Esophagus muscularis mucosa (tissue), 4 donors: ENCODE measurements around the gene NECTIN1. TPM values are rescaled to one million over a fixed set of nuclear protein-coding genes. Genes with fewer than 3 reads are reported as not detected.

Experiments used
- DNase-seq: peaks from one replicate; pipeline ENCODE4 v3.0.0-alpha.2; 2017; ENCODE audit errors: extremely low spot score
- H3K27ac ChIP-seq, 4 donors: fragments of 200-600 bp; sonication (generic); replicated peaks in 1 of 4; 1 replicate in 3 of 4; 2 replicates in 1 of 4; pipeline ENCODE4 v1.5.1; 2016 to 2019; ENCODE audit warnings: mild to moderate bottlenecking in 1 of 4
- H3K27me3 ChIP-seq, 4 donors: fragments of 200-600 bp; sonication (generic); one replicate each; pipeline versions ENCODE4 v1.5.1 to v1.6.0; 2016 to 2019
- H3K36me3 ChIP-seq, 4 donors: fragments of 200-600 bp; sonication (generic); one replicate each; pipeline ENCODE4 v1.5.1; 2016 to 2019
- H3K4me1 ChIP-seq, 4 donors: fragments of 200-600 bp; sonication (generic); one replicate each; pipeline ENCODE4 v1.5.1; 2016 to 2019
- H3K4me3 ChIP-seq, 4 donors: fragments of 200-600 bp; sonication (generic); 1 replicate in 2 of 4; 2 replicates in 2 of 4; pipeline ENCODE4 v1.5.1; 2016 to 2019; ENCODE audit warnings: mild to moderate bottlenecking in 4 of 4, moderate library complexity in 1 of 4
- H3K9me3 ChIP-seq, 4 donors: fragments of 200-600 bp; sonication (generic); 1 replicate in 3 of 4; 2 replicates in 1 of 4; pipeline ENCODE4 v1.5.1; 2016 to 2019
- EP300 ChIP-seq: sonication (generic); formaldehyde crosslinking; IDR thresholded peaks from one replicate; pipeline ENCODE4 v1.6.1; 2017; ENCODE audit warnings: antibody characterized with exemption
- POLR2A ChIP-seq: fragments of 450-650 bp; IDR thresholded peaks from one replicate; pipeline ENCODE4 v1.6.1; 2017; ENCODE audit warnings: antibody characterized with exemption, moderate library complexity, mild to moderate bottlenecking, low read depth
- POLR2AphosphoS5 ChIP-seq, 2 donors: sonication (generic); formaldehyde crosslinking; IDR thresholded peaks; one replicate each; pipeline ENCODE4 v1.6.1; 2017; ENCODE audit warnings: antibody characterized with exemption in 2 of 2
- WGBS: methylation state at CpG from one replicate; pipeline ENCODE4 v1.1.5; 2018; 5-methylcytosine and 5-hydroxymethylcytosine counted together
- intact Hi-C: fragments of 100-400 bp; cut with DNase I; formaldehyde crosslinking; loops from one replicate; pipeline ENCODE4 v1.15.1; 2023
- total RNA-seq, 4 donors: library from RNA; depleted of rRNA; stranded (reverse); fragments of >200 nt; gene quantifications; one replicate each; pipeline versions ENCODE4 v1.1.0 to v1.2.1, GENCODE V29; 2016
- TF ChIP-seq, protein P1 (sequence below), 3 experiments: fragments of 200-600 bp in 2 of 3; fragments of 450-650 bp in 1 of 3; sonication (generic) in 2 of 3; IDR thresholded peaks; one replicate each; pipeline ENCODE4 v1.5.1; 2017 to 2019; ENCODE audit warnings: antibody characterized with exemption in 3 of 3, mild to moderate bottlenecking in 2 of 3, moderate library complexity in 1 of 3

Gene NECTIN1
- total RNA-seq, 4 donors from 2014 or later, result 1.7 to 4.0 (median 2.5) TPM

DNA sequence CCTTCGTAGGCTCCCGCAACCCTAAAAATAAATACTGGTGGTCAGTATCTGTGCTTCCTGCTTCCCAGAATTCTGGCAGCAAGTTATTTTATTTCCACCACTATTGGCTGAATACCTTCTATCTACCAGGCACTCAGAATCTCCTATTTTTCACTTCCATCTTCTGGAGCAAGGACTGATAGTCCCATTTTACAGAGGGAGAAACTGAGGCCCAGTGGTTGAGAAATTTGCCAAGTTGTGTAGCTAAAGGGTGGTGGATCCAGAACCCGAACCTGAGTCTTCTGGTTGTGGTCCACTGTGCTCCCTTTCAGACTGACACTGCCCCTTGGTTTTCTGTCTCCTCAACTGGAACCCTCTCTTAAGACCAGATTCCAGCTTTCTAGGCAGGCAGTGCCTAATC, 31.6 kb downstream of the NECTIN1 start:
- intact Hi-C loops, result no loop called here
- WGBS, result 86% methylated on average over 3 of the region's 3 CpGs
- H3K27ac ChIP-seq, result no peak overlapping the region
- no peaks in the 10 kb centered on the region for H3K27me3 ChIP-seq
- peaks cover 4 to 21% (median 14%) of the 10 kb centered on the region in 4 donors for H3K4me1 ChIP-seq
- no peaks in the 10 kb centered on the region for H3K9me3 ChIP-seq
- no peak overlapping the region for H3K4me3 ChIP-seq
- no peaks in the 10 kb centered on the region for H3K36me3 ChIP-seq
- TF ChIP-seq POLR2A (no peak), POLR2AphosphoS5 (IDR thresholded peaks at IDR 0.05) (no peak), EP300 (no peak)
- TF ChIP-seq, protein P1, sequence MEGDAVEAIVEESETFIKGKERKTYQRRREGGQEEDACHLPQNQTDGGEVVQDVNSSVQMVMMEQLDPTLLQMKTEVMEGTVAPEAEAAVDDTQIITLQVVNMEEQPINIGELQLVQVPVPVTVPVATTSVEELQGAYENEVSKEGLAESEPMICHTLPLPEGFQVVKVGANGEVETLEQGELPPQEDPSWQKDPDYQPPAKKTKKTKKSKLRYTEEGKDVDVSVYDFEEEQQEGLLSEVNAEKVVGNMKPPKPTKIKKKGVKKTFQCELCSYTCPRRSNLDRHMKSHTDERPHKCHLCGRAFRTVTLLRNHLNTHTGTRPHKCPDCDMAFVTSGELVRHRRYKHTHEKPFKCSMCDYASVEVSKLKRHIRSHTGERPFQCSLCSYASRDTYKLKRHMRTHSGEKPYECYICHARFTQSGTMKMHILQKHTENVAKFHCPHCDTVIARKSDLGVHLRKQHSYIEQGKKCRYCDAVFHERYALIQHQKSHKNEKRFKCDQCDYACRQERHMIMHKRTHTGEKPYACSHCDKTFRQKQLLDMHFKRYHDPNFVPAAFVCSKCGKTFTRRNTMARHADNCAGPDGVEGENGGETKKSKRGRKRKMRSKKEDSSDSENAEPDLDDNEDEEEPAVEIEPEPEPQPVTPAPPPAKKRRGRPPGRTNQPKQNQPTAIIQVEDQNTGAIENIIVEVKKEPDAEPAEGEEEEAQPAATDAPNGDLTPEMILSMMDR (IDR thresholded peaks at IDR 0.05), result no peak
- DNase-seq, result no peak

DNA sequence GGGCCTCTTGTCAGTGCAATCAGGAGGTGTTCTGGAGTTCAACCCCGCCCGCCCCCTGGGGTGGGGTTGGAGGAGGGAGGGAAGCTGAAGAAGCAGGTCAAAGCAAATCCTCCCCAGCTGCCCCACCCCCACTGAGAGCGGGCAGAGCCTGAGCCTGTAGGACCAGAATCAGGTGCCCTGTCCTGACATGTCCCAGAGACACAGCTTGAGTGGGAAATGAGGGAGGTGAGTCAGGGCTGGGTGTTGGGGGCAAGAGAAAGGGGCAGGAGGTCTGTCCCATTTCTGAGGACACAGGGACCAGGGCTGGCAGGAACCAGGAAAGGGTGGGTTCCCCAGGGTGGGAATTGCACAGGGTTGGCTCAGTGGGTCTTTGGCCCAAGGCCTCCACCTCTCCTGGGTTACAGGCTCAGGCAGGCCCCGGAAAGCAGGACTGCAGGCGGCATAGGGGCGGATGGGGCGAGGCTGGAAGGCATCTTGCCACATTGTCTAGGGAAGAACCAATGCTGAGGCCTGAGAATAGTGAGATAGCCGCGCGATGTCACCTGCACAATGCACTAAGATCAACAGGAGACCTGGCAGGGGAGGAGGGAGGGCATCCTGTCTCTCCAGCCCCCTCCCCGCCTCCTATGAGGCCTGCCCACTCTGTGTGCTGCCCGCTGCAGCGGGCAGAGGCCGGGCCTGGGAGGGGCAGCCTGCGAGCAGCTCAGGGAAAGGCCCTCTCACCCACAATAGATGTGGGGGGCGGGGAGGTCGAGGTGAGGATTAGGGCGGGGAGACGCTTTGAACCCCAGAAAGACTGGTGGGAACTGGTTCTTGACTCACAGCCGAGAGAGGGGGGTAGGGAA, 32.4 kb downstream of the NECTIN1 start:
- 92% methylated on average over 13 of the region's 20 CpGs for WGBS
- Histone ChIP-seq H3K27me3 (no peaks in the 10 kb centered on the region), H3K4me3 (no peak overlapping the region), H3K9me3 (no peaks in the 10 kb centered on the region), H3K4me1 (peaks cover 4 to 21% (median 16%) of the 10 kb centered on the region in 4 donors), H3K36me3 (no peaks in the 10 kb centered on the region), H3K27ac (no peak overlapping the region)
- TF ChIP-seq EP300, result no peak
- TF ChIP-seq, protein P1 (IDR thresholded peaks at IDR 0.05), result no peak
- no peak for TF ChIP-seq POLR2A
- no peak for TF ChIP-seq POLR2AphosphoS5 (IDR thresholded peaks at IDR 0.05)
- DNase-seq, result no peak
- intact Hi-C loops, result no loop called here

DNA sequence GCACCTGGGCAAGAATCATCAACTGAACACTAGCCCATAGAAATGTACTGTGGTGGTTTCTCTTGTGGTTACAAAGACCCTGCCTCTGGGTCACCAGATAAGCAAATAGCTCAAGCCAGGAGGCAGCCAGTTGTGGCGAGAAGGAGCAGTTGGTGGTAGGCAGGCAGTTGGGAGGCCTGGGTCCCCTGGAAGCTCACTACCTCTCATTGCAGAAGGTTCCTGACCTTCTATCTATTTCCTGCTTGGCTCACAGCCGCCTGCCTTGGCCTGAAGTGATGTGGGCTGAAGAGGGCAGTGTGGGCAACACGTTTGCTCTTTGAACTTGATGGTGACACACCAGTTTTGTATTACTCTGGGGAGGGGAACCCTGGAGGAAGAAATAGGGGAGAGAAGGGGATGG, 34.7 kb downstream of the NECTIN1 start:
- H3K36me3 ChIP-seq, result no peaks in the 10 kb centered on the region
- TF ChIP-seq POLR2AphosphoS5 (IDR thresholded peaks at IDR 0.05) (no peak), EP300 (no peak), POLR2A (no peak)
- TF ChIP-seq, protein P1 (IDR thresholded peaks at IDR 0.05), result no peak
- 83% methylated on average over 3 of the region's 3 CpGs for WGBS
- no peak for DNase-seq
- H3K27me3 ChIP-seq, result no peaks in the 10 kb centered on the region
- H3K27ac ChIP-seq, result no peak overlapping the region
- H3K9me3 ChIP-seq, result no peaks in the 10 kb centered on the region
- H3K4me1 ChIP-seq, result peaks cover 1 to 16% (median 11%) of the 10 kb centered on the region in 4 donors
- no peak overlapping the region for H3K4me3 ChIP-seq
- intact Hi-C loops, result no loop called here

DNA sequence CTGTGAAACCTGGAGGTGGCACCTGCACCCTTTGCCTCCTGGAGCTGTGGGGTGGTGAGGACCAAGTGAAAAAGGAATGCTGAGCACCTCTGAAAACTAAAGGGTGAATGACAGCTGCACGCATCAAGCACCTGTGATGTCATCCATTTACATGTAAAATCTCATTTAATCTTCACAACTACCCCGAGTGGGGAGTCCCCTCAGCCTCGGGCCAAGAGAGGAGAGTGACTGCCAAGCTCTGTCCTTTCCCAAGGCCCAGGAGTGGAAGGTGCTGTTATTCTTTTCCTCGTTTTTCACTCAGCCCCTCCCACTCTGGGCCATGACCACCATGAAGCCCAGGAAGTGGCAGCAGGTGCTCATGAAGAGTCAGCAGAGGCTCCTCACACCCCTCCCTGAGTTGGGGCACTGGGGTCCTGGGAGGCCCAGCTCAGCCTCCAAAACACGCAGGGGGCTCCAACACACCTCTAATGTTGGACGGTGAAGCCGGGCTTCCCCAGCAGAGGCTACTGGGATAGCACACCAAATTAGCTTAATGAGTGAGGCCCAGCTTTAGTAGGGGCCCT, 35.7 kb downstream of the NECTIN1 start:
- 67% methylated on average over 7 of the region's 7 CpGs for WGBS
- intact Hi-C loops, result no loop called here
- Histone ChIP-seq H3K27me3 (no peaks in the 10 kb centered on the region), H3K9me3 (no peaks in the 10 kb centered on the region), H3K36me3 (no peaks in the 10 kb centered on the region), H3K4me3 (no peak overlapping the region), H3K27ac (no peak overlapping the region), H3K4me1 (peaks cover 0 to 8% (median 3%) of the 10 kb centered on the region in 4 donors)
- TF ChIP-seq EP300, result no peak
- no peak for TF ChIP-seq POLR2A
- TF ChIP-seq, protein P1 (IDR thresholded peaks at IDR 0.05), result no peak
- TF ChIP-seq POLR2AphosphoS5 (IDR thresholded peaks at IDR 0.05), result no peak
- DNase-seq, result no peak
